Spinal cord (tissue), 10 donors: Measurements from ENCODE around the gene WLS. TPM values are rescaled to one million over a fixed set of nuclear protein-coding genes. Genes with fewer than 3 reads are reported as not detected.
A peak's percentile ranks its signal among the peaks of the same experiment; 100 is the strongest.

Source experiments
- DNase-seq, 6 donors: peaks; one replicate each; pipeline versions ENCODE4 v3.0.0 to v3.0.0-alpha.2; 2013 to 2015; ENCODE audit warnings: low spot score in 6 of 6, low read depth in 4 of 6
- H3K27ac ChIP-seq: one replicate; pipeline ENCODE4 v1.5.1; 2013; ENCODE audit warnings: low read depth, low read length, control low read depth
- H3K27me3 ChIP-seq: one replicate; pipeline ENCODE4 v1.6.1; 2013; ENCODE audit warnings: low read length; ENCODE audit not compliant: control insufficient read depth, insufficient read depth
- H3K36me3 ChIP-seq: one replicate; pipeline ENCODE4 v1.6.1; 2013; ENCODE audit warnings: low read length; ENCODE audit not compliant: control insufficient read depth, insufficient read depth
- H3K4me1 ChIP-seq: one replicate; pipeline ENCODE4 v1.6.1; 2013; ENCODE audit warnings: low read length; ENCODE audit not compliant: control insufficient read depth, insufficient read depth
- H3K4me3 ChIP-seq: one replicate; pipeline ENCODE4 v1.5.1; 2013; ENCODE audit warnings: low read depth, low read length, control low read depth
- H3K9me3 ChIP-seq: one replicate; pipeline ENCODE4 v1.6.1; 2013; ENCODE audit warnings: low read length; ENCODE audit not compliant: control insufficient read depth, insufficient read depth
- WGBS: methylation state at CpG from one replicate; pipeline ENCODE4 v1.1.5; 2013; ENCODE audit warnings: missing lambda C conversion rate; ENCODE audit not compliant: insufficient coverage; 5-methylcytosine and 5-hydroxymethylcytosine counted together
- polyA plus RNA-seq, 2 donors: library from polyadenylated mRNA; unstranded; fragments of 120-200 nt; gene quantifications; one replicate each; pipeline ENCODE4 v1.2.1, GENCODE V29; 2013; ENCODE audit not compliant: insufficient read length in 2 of 2
- total RNA-seq, 2 donors: library from RNA; depleted of rRNA in 1 of 2; stranded (reverse); fragments of 120-200 nt in 1 of 2; fragments of >200 nt in 1 of 2; gene quantifications; one replicate each; pipeline versions ENCODE4 v1.2.3 to v1.2.4, GENCODE V29; 2013 to 2014
- donor health status: healthy.

The WLS gene
- total and polyA plus RNA-seq, 4 donors, result 90.4 to 209 (median 124) TPM

- Histone ChIP-seq H3K36me3 (no peaks in the 10 kb centered on the region), H3K4me1 (peaks cover 26% of the 10 kb centered on the region), H3K4me3 (peak overlapping the region; percentile 93), H3K27ac (peak overlapping the region; percentile 95), H3K27me3 (peaks cover 16% of the 10 kb centered on the region), H3K9me3 (no peaks in the 10 kb centered on the region)
- peak in 1 of 6 donors; percentile 72 for DNase-seq
- WGBS, result no CpG with 5 or more reads among the region's 7 CpGs
Observed at GRCh38 chr1:68230484-68230802, 1.9 kb downstream of the WLS start.

DNA sequence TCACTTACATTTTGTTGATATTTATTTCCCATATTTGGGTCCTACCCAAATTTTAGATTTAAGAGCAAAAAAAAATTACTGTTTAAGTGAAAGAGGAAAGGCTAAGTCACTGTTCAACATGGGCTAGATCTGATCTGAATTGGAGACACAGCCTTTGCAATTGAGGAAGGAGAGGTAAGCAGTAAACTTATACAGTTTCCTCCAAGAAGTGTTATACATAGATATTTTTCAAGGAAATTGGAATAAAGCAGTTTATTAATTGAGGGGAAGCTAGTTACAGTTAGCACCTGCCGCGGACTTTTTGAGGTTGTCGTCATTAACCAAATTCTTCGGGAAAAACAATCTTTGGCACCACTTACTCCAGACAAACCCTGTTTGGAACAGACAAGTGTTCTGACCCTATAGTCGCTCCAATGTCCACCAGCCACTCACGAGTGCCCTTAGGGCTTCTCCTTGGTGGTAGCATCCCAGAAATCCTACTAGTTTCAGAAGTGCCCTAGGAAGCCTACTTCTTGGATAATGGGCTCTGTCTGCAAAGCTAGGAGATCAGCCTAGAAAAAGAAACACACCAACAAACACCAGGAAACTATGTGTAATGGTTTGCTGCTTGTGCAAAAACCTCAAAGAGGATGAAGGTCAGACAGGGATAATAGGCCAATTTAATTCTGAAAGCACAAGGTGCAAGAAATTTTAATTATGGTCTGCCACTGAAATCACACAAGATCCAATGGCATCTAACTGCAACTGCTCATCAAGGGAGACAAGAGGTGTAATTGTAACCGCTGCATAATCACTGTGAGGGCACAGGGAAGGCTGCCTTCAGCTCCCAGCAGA lies 2.5 kb downstream of the WLS start:
- DNase-seq, result peak in 1 of 6 donors; percentile 75
- Histone ChIP-seq H3K9me3 (no peaks in the 10 kb centered on the region), H3K4me1 (peaks cover 26% of the 10 kb centered on the region), H3K4me3 (peak overlapping the region; percentile 93), H3K27me3 (peaks cover 16% of the 10 kb centered on the region), H3K36me3 (no peaks in the 10 kb centered on the region), H3K27ac (peak overlapping the region; percentile 95)
- 45% methylated on average over 6 of the region's 7 CpGs for WGBS

GRCh38 chr1:68228851-68229250 lies 3.5 kb downstream of the WLS start:
- peak overlapping the region; percentile 4 for H3K27ac ChIP-seq
- peak overlapping the region; percentile 14 for H3K4me3 ChIP-seq
- peaks cover 26% of the 10 kb centered on the region for H3K4me1 ChIP-seq
- no peaks in the 10 kb centered on the region for H3K36me3 ChIP-seq
- H3K27me3 ChIP-seq, result peaks cover 16% of the 10 kb centered on the region
- DNase-seq, result peak in 1 of 6 donors; percentile 24
- 100% methylated on average over 1 of the region's 3 CpGs for WGBS
- H3K9me3 ChIP-seq, result no peaks in the 10 kb centered on the region

DNA sequence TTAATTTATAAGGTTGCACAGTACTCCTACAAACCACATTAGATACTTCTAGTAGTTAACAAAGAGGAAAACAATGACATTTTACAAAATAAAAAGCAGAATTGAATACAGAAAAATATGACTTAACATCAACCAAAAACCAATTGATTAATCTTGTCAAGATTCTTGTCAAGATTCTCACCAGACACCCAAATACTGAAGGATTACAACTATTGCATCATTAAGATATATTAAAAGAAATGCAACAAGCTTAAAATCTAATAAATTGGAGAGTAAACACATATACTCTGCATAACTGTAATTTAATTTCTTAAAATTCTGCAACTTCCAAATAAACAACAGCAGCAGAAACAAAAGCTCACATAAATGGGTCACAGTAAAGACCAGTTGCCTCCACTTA lies 4.7 kb downstream of the WLS start:
- H3K27me3 ChIP-seq, result peaks cover 16% of the 10 kb centered on the region
- no peaks in the 10 kb centered on the region for H3K36me3 ChIP-seq
- H3K4me3 ChIP-seq, result no peak overlapping the region
- DNase-seq, result no peak
- H3K4me1 ChIP-seq, result peaks cover 22% of the 10 kb centered on the region
- H3K27ac ChIP-seq, result no peak overlapping the region
- H3K9me3 ChIP-seq, result no peaks in the 10 kb centered on the region

GRCh38 chr1:68225781-68226180 lies 6.5 kb downstream of the WLS start:
- no peaks in the 10 kb centered on the region for H3K9me3 ChIP-seq
- no peak overlapping the region for H3K27ac ChIP-seq
- no peak for DNase-seq
- peaks cover 6% of the 10 kb centered on the region for H3K27me3 ChIP-seq
- H3K36me3 ChIP-seq, result no peaks in the 10 kb centered on the region
- WGBS, result no CpG with 5 or more reads among the region's 1 CpG
- H3K4me1 ChIP-seq, result peaks cover 8% of the 10 kb centered on the region
- H3K4me3 ChIP-seq, result no peak overlapping the region

DNA sequence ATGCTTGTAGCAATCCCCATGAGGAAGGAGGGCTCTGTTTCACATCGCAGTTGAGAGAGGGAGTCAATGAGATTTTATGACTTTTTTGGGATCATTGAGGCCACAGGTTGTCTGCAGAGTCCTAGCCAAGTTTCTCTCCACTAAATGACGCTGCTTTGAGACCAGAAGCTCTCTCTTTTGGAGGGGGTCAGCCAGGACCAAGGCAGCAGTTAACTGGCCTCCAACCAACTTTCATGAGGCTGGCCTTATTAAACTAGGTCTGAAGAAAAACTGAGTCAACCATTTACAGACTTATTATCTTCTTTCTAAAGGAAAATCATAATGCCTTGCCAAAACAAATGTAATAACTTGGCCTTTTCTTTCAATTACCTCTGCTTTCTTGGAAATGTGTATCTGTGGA lies 8.6 kb downstream of the WLS start:
- 43% methylated on average over 1 of the region's 2 CpGs for WGBS
- no peaks in the 10 kb centered on the region for H3K27me3 ChIP-seq

GRCh38 chr1:68221980-68222373 lies 10.3 kb downstream of the WLS start:
- H3K4me1 ChIP-seq, result peaks cover 7% of the 10 kb centered on the region
- no peak overlapping the region for H3K27ac ChIP-seq

More for the DNA sequence above, 8.6 kb downstream of the WLS start:
- Histone ChIP-seq H3K36me3 (no peaks in the 10 kb centered on the region), H3K4me1 (peaks cover 3% of the 10 kb centered on the region), H3K27ac (no peak overlapping the region), H3K4me3 (no peak overlapping the region), H3K9me3 (no peaks in the 10 kb centered on the region)
- DNase-seq, result peak in 1 of 6 donors; percentile 29

GRCh38 chr1:68221001-68221979 lies 11.0 kb downstream of the WLS start:
- no peak for DNase-seq
- no peak overlapping the region for H3K4me3 ChIP-seq
- H3K4me1 ChIP-seq, result peaks cover 7% of the 10 kb centered on the region
- H3K36me3 ChIP-seq, result no peaks in the 10 kb centered on the region
- WGBS, result 80% methylated on average over 1 of the region's 4 CpGs
- no peaks in the 10 kb centered on the region for H3K27me3 ChIP-seq
- no peak overlapping the region for H3K27ac ChIP-seq
- no peaks in the 10 kb centered on the region for H3K9me3 ChIP-seq

More at GRCh38 chr1:68221980-68222373, 10.3 kb downstream of the WLS start:
- Histone ChIP-seq H3K27me3 (no peaks in the 10 kb centered on the region), H3K36me3 (no peaks in the 10 kb centered on the region), H3K4me3 (no peak overlapping the region), H3K9me3 (no peaks in the 10 kb centered on the region)
- no peak for DNase-seq
- no CpG with 5 or more reads among the region's 5 CpGs for WGBS

DNA sequence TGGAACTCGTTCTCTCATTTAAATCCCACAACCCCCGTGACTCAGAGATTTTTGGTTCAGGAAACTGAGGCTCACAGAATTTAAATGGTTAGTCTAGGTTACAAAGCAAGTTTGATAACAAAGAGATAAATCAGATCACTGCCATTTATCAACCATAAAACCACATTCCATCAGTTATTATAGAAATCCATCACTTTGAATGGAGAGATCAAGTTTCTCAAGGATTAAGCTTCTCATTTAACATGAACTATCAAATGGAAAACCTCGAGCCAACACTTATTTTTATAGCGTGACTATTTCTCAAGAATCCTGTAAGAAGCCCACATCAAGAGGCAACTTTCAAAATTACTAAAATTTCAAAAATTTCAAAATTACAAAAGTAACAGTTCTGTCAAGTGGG lies 11.9 kb downstream of the WLS start:
- no peak for DNase-seq
- no peak overlapping the region for H3K27ac ChIP-seq
- H3K36me3 ChIP-seq, result no peaks in the 10 kb centered on the region
- H3K27me3 ChIP-seq, result no peaks in the 10 kb centered on the region
- no peak overlapping the region for H3K4me3 ChIP-seq
- peaks cover 7% of the 10 kb centered on the region for H3K4me1 ChIP-seq
- WGBS, result no CpG with 5 or more reads among the region's 4 CpGs
- H3K9me3 ChIP-seq, result no peaks in the 10 kb centered on the region
